DND-41 (cell line): ENCODE data around the gene NRXN2.

Source experiments
- EZH2 ChIP-seq: IDR thresholded peaks from 3 replicates; pipeline ENCODE4 v1.6.1; 2012; ENCODE audit warnings: borderline replicate concordance, low read depth, mild to moderate bottlenecking, moderate library complexity, low read length, inconsistent platforms; ENCODE audit not compliant: severe bottlenecking
- TF ChIP-seq, protein P1 (sequence below): IDR thresholded peaks from 2 replicates; pipeline ENCODE4 v1.5.1; 2012; ENCODE audit warnings: borderline replicate concordance, low read length, moderate library complexity, mild to moderate bottlenecking; ENCODE audit not compliant: poor library complexity, severe bottlenecking; ENCODE audit errors: extremely low read depth

DNA sequence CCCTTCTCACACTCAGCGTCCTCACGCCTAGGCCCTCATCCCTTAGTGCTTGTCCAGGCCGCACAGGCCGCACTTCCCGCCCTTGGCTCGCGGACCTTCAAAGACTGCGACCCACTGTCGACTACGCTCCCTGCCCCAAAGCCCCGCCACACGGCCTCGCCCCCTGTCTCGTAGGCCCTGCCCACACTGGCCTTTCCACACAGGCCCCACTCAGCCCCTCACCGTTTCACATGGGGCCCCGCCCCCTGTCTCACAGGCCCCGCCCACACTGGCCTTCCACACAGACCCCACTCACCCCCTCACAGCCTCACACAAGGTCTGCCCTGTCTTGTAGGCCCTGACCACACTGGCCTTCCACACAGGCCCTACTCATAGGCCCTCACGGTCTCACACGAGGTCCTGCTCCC lies 11.0 kb downstream of the NRXN2 start:
- TF ChIP-seq, protein P1, sequence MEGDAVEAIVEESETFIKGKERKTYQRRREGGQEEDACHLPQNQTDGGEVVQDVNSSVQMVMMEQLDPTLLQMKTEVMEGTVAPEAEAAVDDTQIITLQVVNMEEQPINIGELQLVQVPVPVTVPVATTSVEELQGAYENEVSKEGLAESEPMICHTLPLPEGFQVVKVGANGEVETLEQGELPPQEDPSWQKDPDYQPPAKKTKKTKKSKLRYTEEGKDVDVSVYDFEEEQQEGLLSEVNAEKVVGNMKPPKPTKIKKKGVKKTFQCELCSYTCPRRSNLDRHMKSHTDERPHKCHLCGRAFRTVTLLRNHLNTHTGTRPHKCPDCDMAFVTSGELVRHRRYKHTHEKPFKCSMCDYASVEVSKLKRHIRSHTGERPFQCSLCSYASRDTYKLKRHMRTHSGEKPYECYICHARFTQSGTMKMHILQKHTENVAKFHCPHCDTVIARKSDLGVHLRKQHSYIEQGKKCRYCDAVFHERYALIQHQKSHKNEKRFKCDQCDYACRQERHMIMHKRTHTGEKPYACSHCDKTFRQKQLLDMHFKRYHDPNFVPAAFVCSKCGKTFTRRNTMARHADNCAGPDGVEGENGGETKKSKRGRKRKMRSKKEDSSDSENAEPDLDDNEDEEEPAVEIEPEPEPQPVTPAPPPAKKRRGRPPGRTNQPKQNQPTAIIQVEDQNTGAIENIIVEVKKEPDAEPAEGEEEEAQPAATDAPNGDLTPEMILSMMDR, result no peak
- no peak for TF ChIP-seq EZH2
